Fibroblast of lung (primary cell): ENCODE measurements around the gene SH2D6. TPM values are rescaled to one million over a fixed set of nuclear protein-coding genes. Genes with fewer than 3 reads are reported as not detected.

ENCODE experiments used
- DNase-seq, 2 donors: peaks; one replicate each; pipeline versions ENCODE4 v3.0.0 to v3.0.0-alpha.2; 2010; ENCODE audit warnings: low read depth in 2 of 2
- H2AFZ ChIP-seq: 2 replicates; pipeline ENCODE4 v1.5.1; 2012; ENCODE audit warnings: low read length, control low read depth, inconsistent platforms
- H3K27ac ChIP-seq: 2 replicates; pipeline ENCODE4 v1.5.1; 2011; ENCODE audit warnings: low read length, control low read depth; ENCODE audit not compliant: insufficient read depth
- H3K27me3 ChIP-seq: 2 replicates; pipeline ENCODE4 v1.5.1; 2011; ENCODE audit warnings: mild to moderate bottlenecking, low read length; ENCODE audit not compliant: control insufficient read depth, insufficient read depth
- H3K36me3 ChIP-seq: 2 replicates; pipeline ENCODE4 v1.5.1; 2011; ENCODE audit warnings: low read length; ENCODE audit not compliant: control insufficient read depth, insufficient read depth
- H3K4me1 ChIP-seq: 2 replicates; pipeline ENCODE4 v1.5.1; 2011; ENCODE audit warnings: low read length; ENCODE audit not compliant: control insufficient read depth, insufficient read depth; ENCODE audit errors: extremely low read depth
- H3K4me2 ChIP-seq: 2 replicates; pipeline ENCODE4 v1.5.1; 2011; ENCODE audit warnings: low read length, control low read depth; ENCODE audit not compliant: insufficient read depth; ENCODE audit errors: extremely low read depth
- H3K4me3 ChIP-seq, 4 experiments: fragments of 200-600 bp in 1 of 4; sonication (generic) in 1 of 4; replicated peaks in 1 of 4; 2 replicates each; pipeline ENCODE4 v1.5.1; 2011 to 2016; ENCODE audit warnings: low read length in 4 of 4, low read depth in 3 of 4, mild to moderate bottlenecking in 3 of 4, control low read depth in 2 of 4, inconsistent platforms in 1 of 4, mixed read lengths in 1 of 4; ENCODE audit not compliant: insufficient read depth in 1 of 4; ENCODE audit errors: control extremely low read depth in 1 of 4
- H3K79me2 ChIP-seq: 2 replicates; pipeline ENCODE4 v1.5.1; 2012; ENCODE audit warnings: mild to moderate bottlenecking, low read length, inconsistent platforms; ENCODE audit not compliant: control insufficient read depth, insufficient read depth
- H3K9ac ChIP-seq: 2 replicates; pipeline ENCODE4 v1.5.1; 2011; ENCODE audit warnings: mild to moderate bottlenecking, low read length, control low read depth; ENCODE audit not compliant: insufficient read depth
- H3K9me3 ChIP-seq: 2 replicates; pipeline ENCODE4 v1.5.1; 2012; ENCODE audit warnings: low read depth, low read length; ENCODE audit not compliant: control insufficient read depth, insufficient read depth
- H4K20me1 ChIP-seq: 2 replicates; pipeline ENCODE4 v1.5.1; 2011; ENCODE audit warnings: low read length; ENCODE audit not compliant: control insufficient read depth, insufficient read depth; ENCODE audit errors: extremely low read depth
- CTCF ChIP-seq, 2 donors: IDR thresholded peaks in 1 of 2; conservative IDR thresholded peaks in 1 of 2; 1 replicate in 1 of 2; 2 replicates in 1 of 2; pipeline ENCODE4 v1.5.1; 2011 to 2012; ENCODE audit warnings: low read length in 2 of 2, control low read depth in 1 of 2, inconsistent platforms in 1 of 2, low read depth in 1 of 2, mild to moderate bottlenecking in 1 of 2
- EZH2 ChIP-seq: IDR thresholded peaks from 2 replicates; pipeline ENCODE4 v1.5.1; 2012; ENCODE audit warnings: low read length, control low read depth, mild to moderate bottlenecking; ENCODE audit errors: missing control alignments
- polyA plus RNA-seq, 2 donors: library from polyadenylated mRNA; depleted of rRNA in 1 of 2; stranded (reverse) in 1 of 2; unstranded in 1 of 2; fragments of >200 nt; gene quantifications; 2 replicates each; pipeline ENCODE4 v1.2.1, GENCODE V29; 2011 to 2012; ENCODE audit warnings: missing spikeins in 1 of 2
- total RNA-seq: library from RNA; depleted of rRNA; stranded (reverse); fragments of >200 nt; gene quantifications from 2 replicates; pipeline ENCODE4 v1.2.1, GENCODE V29; 2014

The SH2D6 gene
- total and polyA plus RNA-seq, 2 donors (not counting 1 experiment from before 2014, with no cell fraction given) = 0.16 to 2.1 TPM

DNA sequence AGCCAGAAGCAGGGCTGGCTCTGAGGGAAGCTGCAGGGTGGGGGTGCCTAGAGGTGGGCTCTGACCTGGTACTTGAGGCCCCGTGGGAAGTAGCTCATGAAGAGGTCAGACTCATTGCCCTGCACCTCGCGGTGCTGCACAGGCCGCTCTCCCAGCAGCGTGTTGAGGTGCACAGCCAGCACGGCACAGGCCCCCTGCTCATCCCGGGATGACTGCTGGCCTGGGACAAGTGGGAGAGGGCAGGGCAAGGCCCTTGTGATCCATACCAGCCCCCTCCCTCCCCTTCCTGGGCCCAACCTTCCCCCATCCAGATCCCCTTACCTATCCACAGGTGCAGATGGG lies 17.1 kb upstream of the SH2D6 start:
- Histone ChIP-seq H3K79me2 (no peaks in the 10 kb centered on the region), H3K4me2 (no peak overlapping the region), H2AFZ (no peak overlapping the region), H3K9me3 (no peaks in the 10 kb centered on the region), H3K4me3 (no peak overlapping the region), H3K9ac (no peak overlapping the region), H3K27me3 (no peaks in the 10 kb centered on the region), H4K20me1 (no peaks in the 10 kb centered on the region), H3K36me3 (no peaks in the 10 kb centered on the region), H3K27ac (no peak overlapping the region), H3K4me1 (no peaks in the 10 kb centered on the region)
- TF ChIP-seq EZH2 = no peak
- no peak for TF ChIP-seq CTCF (conservative IDR thresholded peaks at IDR 0.05 in 1 of 2, IDR thresholded peaks at IDR 0.05 in 1 of 2; ENCODE audit: low read depth in 1 of 2, low read length in 2 of 2)
- DNase-seq = no peak

GRCh38 chr2:85401844-85402243 lies 16.7 kb upstream of the SH2D6 start:
- Histone ChIP-seq H3K27me3 (no peaks in the 10 kb centered on the region), H3K9ac (no peak overlapping the region), H2AFZ (no peak overlapping the region), H3K79me2 (no peaks in the 10 kb centered on the region), H3K9me3 (no peaks in the 10 kb centered on the region), H3K4me1 (no peaks in the 10 kb centered on the region), H3K36me3 (no peaks in the 10 kb centered on the region), H4K20me1 (no peaks in the 10 kb centered on the region), H3K27ac (no peak overlapping the region), H3K4me2 (no peak overlapping the region), H3K4me3 (no peak overlapping the region)
- TF ChIP-seq EZH2 = no peak
- no peak for TF ChIP-seq CTCF (conservative IDR thresholded peaks at IDR 0.05 in 1 of 2, IDR thresholded peaks at IDR 0.05 in 1 of 2; ENCODE audit: low read depth in 1 of 2, low read length in 2 of 2)
- DNase-seq = no peak

DNA sequence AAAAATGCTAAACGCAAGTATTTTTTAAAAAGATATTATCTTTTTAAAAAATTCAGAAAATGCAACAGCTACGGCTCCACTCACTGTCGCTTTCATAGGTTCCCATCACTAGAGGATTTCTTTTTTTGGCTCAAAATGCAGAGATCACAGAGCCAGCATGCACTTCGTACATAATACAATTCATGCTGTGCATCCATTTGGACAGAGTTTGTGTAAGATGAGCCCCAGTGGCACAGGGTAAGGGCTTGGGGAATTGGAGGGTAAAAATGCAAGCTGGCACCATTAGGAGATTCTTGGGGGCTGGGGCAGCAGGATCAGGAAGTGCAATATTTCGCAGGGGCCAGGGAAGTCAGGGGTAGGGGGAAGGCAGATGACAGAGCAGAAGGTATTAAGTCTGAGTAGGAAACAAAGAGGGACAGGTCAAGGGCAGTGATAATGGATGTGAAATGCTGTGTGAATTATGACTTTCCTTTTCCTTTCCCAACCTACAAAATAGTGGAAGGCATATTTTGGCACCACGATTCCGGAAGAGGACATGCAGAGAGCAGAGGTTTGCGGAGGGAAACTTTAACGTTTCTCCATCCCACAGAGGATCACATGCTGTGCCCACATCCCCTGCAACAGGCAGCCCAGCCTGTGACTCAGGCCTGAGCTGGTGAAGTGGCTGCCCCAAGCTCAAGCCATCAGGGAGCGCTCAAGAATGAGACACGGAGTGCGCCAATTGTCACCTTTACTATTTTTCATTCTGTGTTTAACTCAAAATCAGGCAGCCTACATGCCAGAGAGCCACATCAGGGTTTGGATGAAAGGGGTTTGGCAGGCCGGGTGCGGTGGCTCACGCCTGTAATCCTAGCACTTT lies 13.1 kb upstream of the SH2D6 start:
- peak; percentile 29 to 84 for DNase-seq

More for the DNA sequence above, 13.1 kb upstream of the SH2D6 start:
- no peaks in the 10 kb centered on the region for H4K20me1 ChIP-seq
- no peaks in the 10 kb centered on the region for H3K79me2 ChIP-seq
- no peaks in the 10 kb centered on the region for H3K9me3 ChIP-seq
- no peak overlapping the region for H2AFZ ChIP-seq
- peaks cover 4% of the 10 kb centered on the region for H3K4me1 ChIP-seq
- TF ChIP-seq CTCF (conservative IDR thresholded peaks at IDR 0.05 in 1 of 2, IDR thresholded peaks at IDR 0.05 in 1 of 2; ENCODE audit: low read depth in 1 of 2, low read length in 2 of 2) (no peak), EZH2 (no peak)
- H3K9ac ChIP-seq = no peak overlapping the region
- H3K27ac ChIP-seq = no peak overlapping the region
- no peaks in the 10 kb centered on the region for H3K27me3 ChIP-seq
- no peak overlapping the region for H3K4me2 ChIP-seq
- no peaks in the 10 kb centered on the region for H3K36me3 ChIP-seq
- H3K4me3 ChIP-seq = no peak overlapping the region
